ENCODE data around the gene RGS3.

DNA sequence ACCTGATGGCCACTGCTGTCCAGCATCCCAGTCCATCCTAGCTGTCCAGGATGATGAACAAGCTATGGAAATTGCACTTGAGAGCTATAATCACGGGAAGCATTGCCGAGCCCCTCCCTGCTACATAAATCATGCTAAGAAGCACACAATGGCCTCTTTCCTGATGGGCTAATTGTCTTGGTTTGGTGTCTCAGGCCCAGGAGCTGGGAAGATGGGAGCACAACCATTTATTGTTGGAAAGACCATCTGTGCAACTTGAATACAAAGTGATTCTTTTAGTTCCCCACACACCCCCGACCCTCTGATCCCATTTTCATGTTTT, 80.4 kb downstream of the RGS3 start:
- no peak for TF ChIP-seq POLR2A (IDR thresholded peaks at IDR 0.05; ENCODE audit: low read length)
- TF ChIP-seq GATA1 (IDR thresholded peaks at IDR 0.05; ENCODE audit: low read depth, low read length): no peak

Data from erythroblast (primary cell).